Trophoblast cell (in vitro differentiated cells and primary cell): ENCODE results near the gene CDK3.
"Not testable (repeated sequence)": the region's sequence is repeated elsewhere in the genome, so short reads cannot be mapped to it uniquely, and the experiment has no call there.

ENCODE experiments used
- DNase-seq, 2 donors: peaks; one replicate each; pipeline ENCODE4 v3.0.0-alpha.2; 2016
- H2AFZ ChIP-seq: 2 replicates; pipeline ENCODE4 v1.6.1; 2013; ENCODE audit warnings: low read length, moderate library complexity, mild to moderate bottlenecking; ENCODE audit not compliant: insufficient read depth, poor library complexity
- H2AK5ac ChIP-seq: 2 replicates; pipeline ENCODE4 v1.6.1; 2013; ENCODE audit warnings: mild to moderate bottlenecking, low read length
- H2BK120ac ChIP-seq: 2 replicates; pipeline ENCODE4 v1.6.1; 2013; ENCODE audit warnings: low read length, mild to moderate bottlenecking, moderate library complexity; ENCODE audit not compliant: insufficient read depth, poor library complexity
- H2BK12ac ChIP-seq: 2 replicates; pipeline ENCODE4 v1.6.1; 2013; ENCODE audit warnings: mild to moderate bottlenecking, low read length, moderate library complexity
- H2BK5ac ChIP-seq: 2 replicates; pipeline ENCODE4 v1.6.1; 2013; ENCODE audit warnings: low read length, low read depth, moderate library complexity, mild to moderate bottlenecking; ENCODE audit not compliant: poor library complexity
- H3K14ac ChIP-seq: 2 replicates; pipeline ENCODE4 v1.6.1; 2013; ENCODE audit warnings: mild to moderate bottlenecking, low read length
- H3K18ac ChIP-seq: 2 replicates; pipeline ENCODE4 v1.6.1; 2013; ENCODE audit warnings: mild to moderate bottlenecking, low read length
- H3K23ac ChIP-seq: 2 replicates; pipeline ENCODE4 v1.6.1; 2013; ENCODE audit warnings: low read length
- H3K27ac ChIP-seq: 2 replicates; pipeline ENCODE4 v1.5.1; 2013; ENCODE audit warnings: low read depth, mild to moderate bottlenecking, inconsistent platforms, low read length, moderate library complexity
- H3K27me3 ChIP-seq: 2 replicates; pipeline ENCODE4 v1.6.1; 2013; ENCODE audit warnings: inconsistent platforms, mild to moderate bottlenecking, low read length, moderate library complexity; ENCODE audit not compliant: insufficient read depth
- H3K36me3 ChIP-seq, 2 experiments: 1 replicate in 1 of 2; 2 replicates in 1 of 2; pipeline ENCODE4 v1.6.1; 2013; ENCODE audit warnings: low read length in 2 of 2, mild to moderate bottlenecking in 2 of 2, moderate library complexity in 1 of 2; ENCODE audit not compliant: insufficient read depth in 2 of 2, control insufficient read depth in 1 of 2
- H3K4ac ChIP-seq: 2 replicates; pipeline ENCODE4 v1.6.1; 2013; ENCODE audit warnings: low read depth, mild to moderate bottlenecking, low read length, moderate library complexity
- H3K4me1 ChIP-seq, 2 experiments: 1 replicate in 1 of 2; 2 replicates in 1 of 2; pipeline ENCODE4 v1.6.1; 2013; ENCODE audit warnings: low read length in 2 of 2, mild to moderate bottlenecking in 2 of 2, moderate library complexity in 1 of 2; ENCODE audit not compliant: insufficient read depth in 2 of 2, control insufficient read depth in 1 of 2
- H3K4me2 ChIP-seq: 2 replicates; pipeline ENCODE4 v1.6.1; 2013; ENCODE audit warnings: inconsistent platforms, mild to moderate bottlenecking, low read length, moderate library complexity
- H3K4me3 ChIP-seq: 2 replicates; pipeline ENCODE4 v1.5.1; 2013; ENCODE audit warnings: mild to moderate bottlenecking, low read depth, low read length, inconsistent platforms
- H3K79me1 ChIP-seq: one replicate; pipeline ENCODE4 v1.6.1; 2013; ENCODE audit warnings: low read length
- H3K79me2 ChIP-seq: 2 replicates; pipeline ENCODE4 v1.6.1; 2013; ENCODE audit warnings: low read length, mild to moderate bottlenecking; ENCODE audit not compliant: control insufficient read depth, insufficient read depth, poor library complexity
- H3K9ac ChIP-seq: 2 replicates; pipeline ENCODE4 v1.6.1; 2013; ENCODE audit warnings: mild to moderate bottlenecking, low read length
- H3K9me3 ChIP-seq: 2 replicates; pipeline ENCODE4 v1.6.1; 2013; ENCODE audit warnings: low read depth, mild to moderate bottlenecking, control low read depth, inconsistent platforms, low read length; ENCODE audit not compliant: insufficient read depth
- H4K12ac ChIP-seq: 2 replicates; pipeline ENCODE4 v1.6.1; 2013; ENCODE audit warnings: low read depth, mild to moderate bottlenecking, low read length, moderate library complexity
- H4K8ac ChIP-seq: 2 replicates; pipeline ENCODE4 v1.6.1; 2013; ENCODE audit warnings: low read depth, mild to moderate bottlenecking, low read length, moderate library complexity
- H4K91ac ChIP-seq: one replicate; pipeline ENCODE4 v1.6.1; 2013; ENCODE audit warnings: low read depth, mild to moderate bottlenecking, low read length, moderate library complexity
- WGBS: extraction: QIAGEN DNeasy Blood & Tissue Kit; methylation state at CpG from one replicate; pipeline ENCODE4 v1.1.7; 2013; ENCODE audit warnings: missing lambda C conversion rate; ENCODE audit not compliant: insufficient read length, insufficient coverage; ENCODE audit errors: extremely low coverage; 5-methylcytosine and 5-hydroxymethylcytosine counted together

Gene CDK3

GRCh38 chr17:75975187-75975586 lies 25.5 kb upstream of the CDK3 start:
- no CpG with 5 or more reads among the region's 6 CpGs for WGBS
- H3K4me2 ChIP-seq, H2BK5ac ChIP-seq, H2BK120ac ChIP-seq, H3K27ac ChIP-seq, H3K9ac ChIP-seq, H2AK5ac ChIP-seq, H3K4me1 ChIP-seq, H3K9me3 ChIP-seq, H3K23ac ChIP-seq, H4K8ac ChIP-seq, H2BK12ac ChIP-seq, H3K4me3 ChIP-seq, H3K27me3 ChIP-seq, H4K12ac ChIP-seq, H3K18ac ChIP-seq, H3K14ac ChIP-seq, H4K91ac ChIP-seq, H2AFZ ChIP-seq, DNase-seq: not testable (repeated sequence)
- peak overlapping the region; percentile 64 for H3K4ac ChIP-seq
- peaks cover 17% of the 10 kb centered on the region for H3K79me2 ChIP-seq
- peaks cover 16 to 17% of the 10 kb centered on the region in 2 experiments for H3K36me3 ChIP-seq
- H3K79me1 ChIP-seq = peaks cover 16% of the 10 kb centered on the region

DNA sequence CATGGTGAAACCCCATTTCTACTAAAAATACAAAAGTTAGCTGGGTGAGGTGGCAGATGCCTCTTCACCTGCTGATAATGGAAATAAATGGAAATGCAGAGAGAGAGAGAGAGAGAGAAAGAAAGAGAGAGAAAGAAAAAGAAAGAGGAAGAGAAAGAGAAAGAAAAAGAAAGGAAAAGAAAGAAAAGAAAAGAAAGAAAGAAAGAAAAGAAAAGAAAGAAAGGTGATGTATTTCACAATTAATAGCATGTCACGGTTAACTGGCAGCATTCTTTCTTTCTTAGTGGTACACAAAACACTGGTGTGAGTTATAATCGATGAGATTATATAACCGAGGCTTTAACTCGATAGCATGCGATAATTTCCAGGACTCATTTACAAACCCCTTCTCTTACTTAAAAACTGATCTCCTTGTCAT lies 24.9 kb upstream of the CDK3 start:
- Histone ChIP-seq H3K14ac (no peak overlapping the region), H3K18ac (no peak overlapping the region), H3K4me3 (no peak overlapping the region), H2BK12ac (no peak overlapping the region), H2AFZ (no peak overlapping the region), H4K8ac (no peak overlapping the region), H2BK5ac (no peak overlapping the region), H4K91ac (no peak overlapping the region), H3K9me3 (no peaks in the 10 kb centered on the region), H3K36me3 (peaks cover 13 to 15% of the 10 kb centered on the region in 2 experiments), H3K9ac (no peak overlapping the region), H2AK5ac (no peak overlapping the region), H3K79me2 (peaks cover 20% of the 10 kb centered on the region), H2BK120ac (no peak overlapping the region), H3K4me1 (peaks cover 8 to 9% of the 10 kb centered on the region in 2 experiments), H3K23ac (no peak overlapping the region), H4K12ac (no peak overlapping the region), H3K4me2 (no peak overlapping the region), H3K27ac (no peak overlapping the region), H3K4ac (peak overlapping the region; percentile 51), H3K79me1 (peaks cover 18% of the 10 kb centered on the region), H3K27me3 (no peaks in the 10 kb centered on the region)
- peak in 1 of 2 donors; percentile 38 for DNase-seq
- no CpG with 5 or more reads among the region's 5 CpGs for WGBS

- Histone ChIP-seq H2BK120ac (no peak overlapping the region), H3K27ac (no peak overlapping the region), H2AK5ac (no peak overlapping the region), H3K79me2 (peaks cover 23% of the 10 kb centered on the region), H3K79me1 (peaks cover 21% of the 10 kb centered on the region), H3K4me2 (peak overlapping the region; percentile 51), H3K18ac (no peak overlapping the region), H3K36me3 (peaks cover 13 to 14% of the 10 kb centered on the region in 2 experiments), H2AFZ (no peak overlapping the region), H2BK5ac (no peak overlapping the region), H4K8ac (no peak overlapping the region), H3K9ac (no peak overlapping the region), H3K4ac (no peak overlapping the region), H4K12ac (no peak overlapping the region), H3K27me3 (no peaks in the 10 kb centered on the region), H3K23ac (no peak overlapping the region), H3K14ac (no peak overlapping the region), H4K91ac (no peak overlapping the region), H3K4me3 (no peak overlapping the region), H3K4me1 (peaks cover 11 to 12% of the 10 kb centered on the region in 2 experiments), H2BK12ac (no peak overlapping the region), H3K9me3 (no peaks in the 10 kb centered on the region)
- peak in 1 of 2 donors; percentile 55 for DNase-seq
- 100% methylated on average over 1 of the region's 9 CpGs for WGBS
Measured at GRCh38 chr17:75976175-75976848, 24.3 kb upstream of the CDK3 start.

DNA sequence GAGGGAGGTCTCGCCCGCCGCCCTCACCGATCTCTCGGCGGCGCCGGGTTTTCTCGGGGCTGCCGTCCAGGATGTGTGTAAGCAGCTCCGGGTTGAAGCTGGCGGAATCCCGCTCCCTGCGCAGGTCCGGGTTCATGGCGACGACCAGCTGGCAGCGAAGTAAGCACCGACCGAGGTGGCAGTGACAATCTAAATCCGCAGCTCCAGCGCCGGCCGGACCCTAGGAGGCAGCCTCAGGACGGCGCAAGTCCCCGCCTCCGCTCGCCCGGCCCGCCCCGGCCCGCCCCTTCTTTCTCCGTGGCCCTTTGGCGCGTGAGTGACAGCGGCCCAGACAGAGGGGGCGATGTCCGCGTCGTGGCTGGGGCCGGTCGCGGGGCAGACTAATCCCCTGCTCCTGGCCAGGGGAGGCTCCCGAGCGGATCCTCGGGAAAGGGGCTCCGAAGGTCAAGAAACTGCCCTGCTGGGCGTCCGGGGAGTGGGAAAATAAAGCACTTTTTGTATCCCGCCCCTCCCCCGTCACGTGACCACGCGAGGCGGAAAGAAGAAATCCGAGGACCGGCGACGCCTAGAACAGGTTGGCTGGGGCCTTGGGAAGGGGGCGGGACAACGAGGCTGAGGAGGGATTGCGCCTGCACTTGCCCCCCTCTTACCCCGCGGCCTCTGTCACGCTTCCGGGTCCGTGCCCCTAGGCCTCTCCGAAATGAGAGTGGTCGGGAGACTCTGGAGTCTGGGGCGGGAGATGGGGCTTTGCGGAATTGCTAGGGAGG lies 21.5 kb upstream of the CDK3 start, which contains the start of the genes ACOX1 and TEN1:
Gene ACOX1 (minus strand): TSS at position 229 of the 767 bp plus-strand sequence. CDS start 93 bp downstream, at position 136.
Gene TEN1 (plus strand): TSS at position 303 of the 767 bp plus-strand sequence. CDS start 6,953 bp downstream, outside the sequence.
- Histone ChIP-seq H3K9ac (peak within 1 kb of the TSS; percentile 93), H3K4ac (peak within 1 kb of the TSS; percentile 82), H3K4me1 (peaks cover 22 to 26% of the 10 kb centered on the region in 2 experiments), H3K4me3 (peak within 1 kb of the TSS; percentile 90), H3K18ac (peak within 1 kb of the TSS; percentile 97), H2AK5ac (peak within 1 kb of the TSS; percentile 94), H3K9me3 (no peaks in the 10 kb centered on the region), H3K27me3 (no peaks in the 10 kb centered on the region), H2BK12ac (peak within 1 kb of the TSS; percentile 52), H2BK5ac (peak within 1 kb of the TSS; percentile 99), H3K4me2 (peak within 1 kb of the TSS; percentile 80), H4K91ac (peak within 1 kb of the TSS; percentile 98), H3K36me3 (peaks cover 1 to 4% of the 10 kb centered on the region in 2 experiments), H4K12ac (peak within 1 kb of the TSS; percentile 84), H3K23ac (no peak within 1 kb of the TSS), H3K79me2 (peaks cover 23% of the 10 kb centered on the region), H2BK120ac (peak within 1 kb of the TSS; percentile 98), H3K14ac (peak within 1 kb of the TSS; percentile 99), H2AFZ (peak within 1 kb of the TSS; percentile 87), H3K27ac (peak within 1 kb of the TSS; percentile 100), H3K79me1 (peaks cover 30% of the 10 kb centered on the region), H4K8ac (peak within 1 kb of the TSS; percentile 99)
- peak; percentile 95 to 97 for DNase-seq
- whole genome bisulfite sequencing = no CpG with 5 or more reads among the region's 72 CpGs
